H9 (cell line): Measurements from ENCODE around the gene THSD7B. TPM values are rescaled to one million over a fixed set of nuclear protein-coding genes. Genes with fewer than 3 reads are reported as not detected.

Experiments used
- DNase-seq: peaks from one replicate; pipeline ENCODE4 v3.0.0-alpha.2; 2017
- H2AFZ ChIP-seq: one replicate; pipeline ENCODE4 v1.6.1; 2013; ENCODE audit warnings: mild to moderate bottlenecking, low read length, control low read depth, moderate library complexity
- H2AK5ac ChIP-seq: 2 replicates; pipeline ENCODE4 v1.6.1; 2013; ENCODE audit warnings: low read length, control low read depth, mixed read lengths; ENCODE audit not compliant: insufficient read length
- H2BK120ac ChIP-seq: one replicate; pipeline ENCODE4 v1.6.1; 2013; ENCODE audit warnings: low read depth, mild to moderate bottlenecking, low read length, control low read depth, inconsistent platforms; ENCODE audit not compliant: poor library complexity, severe bottlenecking
- H2BK12ac ChIP-seq: 2 replicates; pipeline ENCODE4 v1.6.1; 2013; ENCODE audit warnings: low read length, control low read depth, mixed read lengths, low read depth; ENCODE audit not compliant: insufficient read length
- H2BK15ac ChIP-seq: 2 replicates; pipeline ENCODE4 v1.6.1; 2013; ENCODE audit warnings: low read depth, low read length, control low read depth
- H2BK20ac ChIP-seq: one replicate; pipeline ENCODE4 v1.6.1; 2013; ENCODE audit warnings: low read depth, mild to moderate bottlenecking, low read length, control low read depth, inconsistent platforms; ENCODE audit not compliant: poor library complexity, severe bottlenecking
- H2BK5ac ChIP-seq: 2 replicates; pipeline ENCODE4 v1.6.1; 2013; ENCODE audit warnings: low read length, control low read depth, mixed read lengths; ENCODE audit not compliant: insufficient read length
- H3K14ac ChIP-seq: 2 replicates; pipeline ENCODE4 v1.6.1; 2013; ENCODE audit warnings: low read length, control low read depth; ENCODE audit not compliant: insufficient read depth
- H3K18ac ChIP-seq: 2 replicates; pipeline ENCODE4 v1.6.1; 2013; ENCODE audit warnings: low read depth, mild to moderate bottlenecking, mixed read lengths, low read length, control low read depth; ENCODE audit not compliant: insufficient read length
- H3K23ac ChIP-seq: 2 replicates; pipeline ENCODE4 v1.6.1; 2013; ENCODE audit warnings: low read length, control low read depth, mixed read lengths, low read depth; ENCODE audit not compliant: insufficient read length
- H3K23me2 ChIP-seq: 2 replicates; pipeline ENCODE4 v1.6.1; 2013; ENCODE audit warnings: low read depth, mild to moderate bottlenecking, mixed read lengths, low read length, control low read depth; ENCODE audit not compliant: insufficient read length, poor library complexity, severe bottlenecking
- H3K27ac ChIP-seq: 2 replicates; pipeline ENCODE4 v1.5.1; 2013; ENCODE audit warnings: low read length, control low read depth, mixed read lengths, low read depth; ENCODE audit not compliant: insufficient read length
- H3K27me3 ChIP-seq: 2 replicates; pipeline ENCODE4 v1.6.1; 2013; ENCODE audit warnings: low read length, control low read depth, inconsistent platforms; ENCODE audit not compliant: insufficient read depth
- H3K4ac ChIP-seq: 2 replicates; pipeline ENCODE4 v1.6.1; 2013; ENCODE audit warnings: low read depth, mild to moderate bottlenecking, control low read depth, inconsistent platforms, low read length, moderate library complexity
- H3K4me1 ChIP-seq: 2 replicates; pipeline ENCODE4 v1.6.1; 2013; ENCODE audit warnings: low read length, control low read depth, inconsistent platforms; ENCODE audit not compliant: insufficient read depth
- H3K4me2 ChIP-seq: 2 replicates; pipeline ENCODE4 v1.6.1; 2013; ENCODE audit warnings: low read length, control low read depth, mixed read lengths; ENCODE audit not compliant: insufficient read length, insufficient read depth
- H3K56ac ChIP-seq: 2 replicates; pipeline ENCODE4 v1.6.1; 2013; ENCODE audit warnings: low read depth, mild to moderate bottlenecking, mixed read lengths, low read length, control low read depth; ENCODE audit not compliant: insufficient read length
- H3K79me1 ChIP-seq: 2 replicates; pipeline ENCODE4 v1.6.1; 2013; ENCODE audit warnings: low read depth, mild to moderate bottlenecking, moderate library complexity, low read length, control low read depth, inconsistent platforms; ENCODE audit not compliant: insufficient read depth, poor library complexity, severe bottlenecking
- H3K79me2 ChIP-seq: 2 replicates; pipeline ENCODE4 v1.6.1; 2013; ENCODE audit warnings: low read length, control low read depth, inconsistent platforms; ENCODE audit not compliant: insufficient read depth
- H3K9ac ChIP-seq: 2 replicates; pipeline ENCODE4 v1.6.1; 2013; ENCODE audit warnings: low read length, control low read depth, mixed read lengths; ENCODE audit not compliant: insufficient read length; ENCODE audit errors: extremely low read depth
- H3K9me3 ChIP-seq: one replicate; pipeline ENCODE4 v1.6.1; 2013; ENCODE audit warnings: low read depth, low read length, inconsistent platforms; ENCODE audit not compliant: control insufficient read depth
- H3T11ph ChIP-seq: one replicate; pipeline ENCODE4 v1.6.1; 2013; ENCODE audit warnings: mild to moderate bottlenecking, low read length, control low read depth, inconsistent platforms
- H4K20me1 ChIP-seq: one replicate; pipeline ENCODE4 v1.6.1; 2013; ENCODE audit not compliant: control insufficient read depth, insufficient read length, insufficient read depth
- H4K5ac ChIP-seq: 2 replicates; pipeline ENCODE4 v1.6.1; 2013; ENCODE audit warnings: low read depth, mild to moderate bottlenecking, mixed read lengths, low read length, control low read depth; ENCODE audit not compliant: insufficient read length
- H4K8ac ChIP-seq: replicated peaks from 2 replicates; pipeline ENCODE4 v1.6.1; 2013; ENCODE audit warnings: low read length, control low read depth, mixed read lengths, low read depth; ENCODE audit not compliant: insufficient read length
- H4K91ac ChIP-seq: 2 replicates; pipeline ENCODE4 v1.6.1; 2013; ENCODE audit warnings: low read depth, mild to moderate bottlenecking, moderate library complexity, mixed read lengths, low read length, control low read depth; ENCODE audit not compliant: insufficient read length
- H3K27ac Mint-ChIP-seq, 3 experiments: 2 replicates in 2 of 3; 3 replicates in 1 of 3; pipeline ENCODE4 v1.8.0; 2020 to 2021; ENCODE audit warnings: mixed read lengths in 3 of 3, mild to moderate bottlenecking in 1 of 3, moderate library complexity in 1 of 3
- H3K27me3 Mint-ChIP-seq: 2 replicates; pipeline ENCODE4 v1.8.0; 2021; ENCODE audit warnings: low read depth, mild to moderate bottlenecking, moderate library complexity, mixed read lengths
- H3K36me3 Mint-ChIP-seq, 3 experiments: 2 replicates in 2 of 3; 3 replicates in 1 of 3; pipeline ENCODE4 v1.8.0; 2020 to 2021; ENCODE audit warnings: low read depth in 3 of 3, mixed read lengths in 3 of 3; ENCODE audit not compliant: insufficient read depth in 1 of 3
- H3K4me1 Mint-ChIP-seq, 2 experiments: 2 replicates each; pipeline ENCODE4 v1.8.0; 2020; ENCODE audit warnings: mixed read lengths in 2 of 2
- H3K4me3 Mint-ChIP-seq, 2 experiments: 2 replicates in 1 of 2; 3 replicates in 1 of 2; pipeline ENCODE4 v1.8.0; 2020 to 2021; ENCODE audit warnings: mild to moderate bottlenecking in 2 of 2, mixed read lengths in 2 of 2, moderate library complexity in 1 of 2
- H3K9me3 Mint-ChIP-seq, 2 experiments: 2 replicates in 1 of 2; 3 replicates in 1 of 2; pipeline ENCODE4 v1.8.0; 2020; ENCODE audit warnings: mild to moderate bottlenecking in 2 of 2, mixed read lengths in 2 of 2, moderate library complexity in 1 of 2
- CTCF ChIP-seq: fragments of 200-600 bp; sonication (generic); conservative IDR thresholded peaks from 3 replicates; pipeline ENCODE4 v1.8.0; 2021; ENCODE audit warnings: antibody characterized with exemption, mild to moderate bottlenecking
- whole genome bisulfite sequencing: extraction: QIAGEN DNeasy Blood & Tissue Kit; methylation state at CpG from one replicate; pipeline ENCODE4 v1.1.7; 2013; ENCODE audit warnings: missing lambda C conversion rate, low lambda C conversion rate, mixed read lengths; ENCODE audit not compliant: insufficient read length; ENCODE audit errors: extremely low coverage; 5-methylcytosine and 5-hydroxymethylcytosine counted together
- total RNA-seq: library from RNA; stranded (reverse); gene quantifications from 2 replicates; pipeline ENCODE4 v1.2.1, GENCODE V29; 2021

Gene THSD7B
- total RNA-seq, 1 experiment from 2014 or later, result 0.85 TPM

- TF ChIP-seq CTCF, result no peak
- no peak overlapping the region for H3T11ph ChIP-seq
- H4K20me1 ChIP-seq, result no peaks in the 10 kb centered on the region
- H4K91ac ChIP-seq, result no peak overlapping the region
- H2BK20ac ChIP-seq, result no peak overlapping the region
- no peak overlapping the region for H4K8ac ChIP-seq
- H4K5ac ChIP-seq, result no peak overlapping the region
- no peak overlapping the region for H2BK12ac ChIP-seq
- H3K27me3 ChIP-seq, result no peaks in the 10 kb centered on the region
- H3K18ac ChIP-seq, result no peak overlapping the region
- H3K4me1 Mint-ChIP-seq, result no peaks in the 10 kb centered on the region
- no peak overlapping the region for H3K9ac ChIP-seq
- no peaks in the 10 kb centered on the region for H3K4me1 ChIP-seq
- no peaks in the 10 kb centered on the region for H3K79me1 ChIP-seq
- no peak overlapping the region for H2BK5ac ChIP-seq
- H3K4me3 Mint-ChIP-seq, result no peak overlapping the region
- H3K4me2 ChIP-seq, result no peak overlapping the region
- no peaks in the 10 kb centered on the region for H3K23me2 ChIP-seq
- H3K14ac ChIP-seq, result no peak overlapping the region
- H2AK5ac ChIP-seq, result no peak overlapping the region
- H2BK15ac ChIP-seq, result no peak overlapping the region
- DNase-seq, result no peak
- no peaks in the 10 kb centered on the region for H3K79me2 ChIP-seq
- H3K27me3 Mint-ChIP-seq, result peaks cover 28% of the 10 kb centered on the region
- H3K9me3 Mint-ChIP-seq, result no peaks in the 10 kb centered on the region
- H3K27ac Mint-ChIP-seq, result no peak overlapping the region
- no peak overlapping the region for H3K27ac ChIP-seq
- H2AFZ ChIP-seq, result no peak overlapping the region
- no peak overlapping the region for H3K23ac ChIP-seq
- H3K56ac ChIP-seq, result no peak overlapping the region
- no peak overlapping the region for H2BK120ac ChIP-seq
- WGBS, result no CpG with 5 or more reads among the region's 2 CpGs
- no peaks in the 10 kb centered on the region for H3K9me3 ChIP-seq
- H3K4ac ChIP-seq, result no peak overlapping the region
- H3K36me3 Mint-ChIP-seq, result no peaks in the 10 kb centered on the region
These were observed 15.3 kb upstream of the THSD7B start for GRCh38 chr2:136750065-136750464.
